A549 treated with CpdA at 1 μM for 4 hours (cell line): ENCODE data around the gene CAPN7. TPM values are rescaled to one million over a fixed set of nuclear protein-coding genes. Genes with fewer than 3 reads are reported as not detected.

Experiments
- total RNA-seq: library from RNA; stranded (reverse); fragments of 200-300 nt; extraction: Qiagen RNA extraction; gene quantifications from 5 replicates; pipeline ENCODE4 v1.2.3, GENCODE V29; 2022; ENCODE audit warnings: low read depth

CAPN7 gene
- total RNA-seq, result 20.1 to 31.9 TPM (median 23.8 TPM) in 5 replicates

DNA sequence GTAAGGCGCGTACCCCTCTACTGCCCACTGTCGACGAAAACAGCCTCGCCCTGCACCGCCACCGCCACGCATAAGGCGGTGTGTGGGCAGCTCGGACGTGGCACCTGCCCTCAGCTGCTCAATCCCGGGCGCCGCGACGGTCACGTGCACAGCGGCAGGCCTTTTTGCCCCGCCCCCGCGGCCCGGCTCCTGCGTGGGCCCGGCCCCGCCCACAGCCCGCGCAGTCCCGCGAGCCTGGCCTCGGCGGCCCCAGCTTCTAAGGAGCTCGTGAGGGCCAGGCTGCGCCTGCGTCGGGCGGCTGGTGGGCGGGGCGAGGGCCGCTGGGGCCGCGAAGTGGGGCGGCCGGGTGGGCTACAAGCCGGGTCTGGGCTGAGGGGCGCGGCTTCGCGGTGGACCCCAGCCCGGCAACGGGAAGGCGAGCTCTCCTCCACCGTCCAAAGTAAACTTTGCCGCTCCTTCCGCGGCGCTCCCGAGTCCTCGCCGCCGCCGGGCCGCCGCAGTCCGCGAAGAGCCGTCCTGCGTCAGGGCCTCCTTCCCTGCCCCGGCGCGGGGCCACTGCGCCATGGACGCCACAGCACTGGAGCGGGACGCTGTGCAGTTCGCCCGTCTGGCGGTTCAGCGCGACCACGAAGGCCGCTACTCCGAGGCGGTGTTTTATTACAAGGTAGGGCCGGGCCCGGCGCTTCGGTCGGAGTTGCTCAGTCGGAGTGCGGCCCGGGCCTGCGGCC lies at the start of gene CAPN7:
Gene CAPN7, plus strand, starts transcription at position 313 of the 728 bp plus-strand sequence. Its CDS starts 250 bp downstream, at position 563.

Other genes starting within 250 kb of the CAPN7 start
- gene MRPS25, start 140.9 kb upstream of the CAPN7 start, total RNA-seq, result 39.7 to 62.0 TPM (median 54.7 TPM) in 5 replicates
- gene RBSN, start 107.1 kb upstream of the CAPN7 start, total RNA-seq, result 9.2 to 11.0 TPM (median 9.9 TPM) in 5 replicates
- gene SH3BP5, start 126.3 kb downstream of the CAPN7 start, total RNA-seq, result 20.8 to 22.4 TPM (median 21.3 TPM) in 5 replicates
- gene METTL6, start 221.3 kb downstream of the CAPN7 start, total RNA-seq, result 26.5 to 33.6 TPM (median 27.9 TPM) in 5 replicates
- gene EAF1, start 221.4 kb downstream of the CAPN7 start, total RNA-seq, result 13.3 to 18.1 TPM (median 15.1 TPM) in 5 replicates